H9 (cell line): Measurements from ENCODE around the gene MALRD1. TPM values are rescaled to one million over a fixed set of nuclear protein-coding genes. Genes with fewer than 3 reads are reported as not detected.

Source experiments
- DNase-seq: peaks from one replicate; pipeline ENCODE4 v3.0.0-alpha.2; 2017
- H2AFZ ChIP-seq: one replicate; pipeline ENCODE4 v1.6.1; 2013; ENCODE audit warnings: mild to moderate bottlenecking, low read length, control low read depth, moderate library complexity
- H2AK5ac ChIP-seq: 2 replicates; pipeline ENCODE4 v1.6.1; 2013; ENCODE audit warnings: low read length, control low read depth, mixed read lengths; ENCODE audit not compliant: insufficient read length
- H2BK120ac ChIP-seq: one replicate; pipeline ENCODE4 v1.6.1; 2013; ENCODE audit warnings: low read depth, mild to moderate bottlenecking, low read length, control low read depth, inconsistent platforms; ENCODE audit not compliant: poor library complexity, severe bottlenecking
- H2BK12ac ChIP-seq: 2 replicates; pipeline ENCODE4 v1.6.1; 2013; ENCODE audit warnings: low read length, control low read depth, mixed read lengths, low read depth; ENCODE audit not compliant: insufficient read length
- H2BK15ac ChIP-seq: 2 replicates; pipeline ENCODE4 v1.6.1; 2013; ENCODE audit warnings: low read depth, low read length, control low read depth
- H2BK20ac ChIP-seq: one replicate; pipeline ENCODE4 v1.6.1; 2013; ENCODE audit warnings: low read depth, mild to moderate bottlenecking, low read length, control low read depth, inconsistent platforms; ENCODE audit not compliant: poor library complexity, severe bottlenecking
- H2BK5ac ChIP-seq: 2 replicates; pipeline ENCODE4 v1.6.1; 2013; ENCODE audit warnings: low read length, control low read depth, mixed read lengths; ENCODE audit not compliant: insufficient read length
- H3K14ac ChIP-seq: 2 replicates; pipeline ENCODE4 v1.6.1; 2013; ENCODE audit warnings: low read length, control low read depth; ENCODE audit not compliant: insufficient read depth
- H3K18ac ChIP-seq: 2 replicates; pipeline ENCODE4 v1.6.1; 2013; ENCODE audit warnings: low read depth, mild to moderate bottlenecking, mixed read lengths, low read length, control low read depth; ENCODE audit not compliant: insufficient read length
- H3K23ac ChIP-seq: 2 replicates; pipeline ENCODE4 v1.6.1; 2013; ENCODE audit warnings: low read length, control low read depth, mixed read lengths, low read depth; ENCODE audit not compliant: insufficient read length
- H3K23me2 ChIP-seq: 2 replicates; pipeline ENCODE4 v1.6.1; 2013; ENCODE audit warnings: low read depth, mild to moderate bottlenecking, mixed read lengths, low read length, control low read depth; ENCODE audit not compliant: insufficient read length, poor library complexity, severe bottlenecking
- H3K27ac ChIP-seq: 2 replicates; pipeline ENCODE4 v1.5.1; 2013; ENCODE audit warnings: low read length, control low read depth, mixed read lengths, low read depth; ENCODE audit not compliant: insufficient read length
- H3K27me3 ChIP-seq: 2 replicates; pipeline ENCODE4 v1.6.1; 2013; ENCODE audit warnings: low read length, control low read depth, inconsistent platforms; ENCODE audit not compliant: insufficient read depth
- H3K4ac ChIP-seq: 2 replicates; pipeline ENCODE4 v1.6.1; 2013; ENCODE audit warnings: low read depth, mild to moderate bottlenecking, control low read depth, inconsistent platforms, low read length, moderate library complexity
- H3K4me1 ChIP-seq: 2 replicates; pipeline ENCODE4 v1.6.1; 2013; ENCODE audit warnings: low read length, control low read depth, inconsistent platforms; ENCODE audit not compliant: insufficient read depth
- H3K4me2 ChIP-seq: 2 replicates; pipeline ENCODE4 v1.6.1; 2013; ENCODE audit warnings: low read length, control low read depth, mixed read lengths; ENCODE audit not compliant: insufficient read length, insufficient read depth
- H3K56ac ChIP-seq: 2 replicates; pipeline ENCODE4 v1.6.1; 2013; ENCODE audit warnings: low read depth, mild to moderate bottlenecking, mixed read lengths, low read length, control low read depth; ENCODE audit not compliant: insufficient read length
- H3K79me1 ChIP-seq: 2 replicates; pipeline ENCODE4 v1.6.1; 2013; ENCODE audit warnings: low read depth, mild to moderate bottlenecking, moderate library complexity, low read length, control low read depth, inconsistent platforms; ENCODE audit not compliant: insufficient read depth, poor library complexity, severe bottlenecking
- H3K79me2 ChIP-seq: 2 replicates; pipeline ENCODE4 v1.6.1; 2013; ENCODE audit warnings: low read length, control low read depth, inconsistent platforms; ENCODE audit not compliant: insufficient read depth
- H3K9ac ChIP-seq: 2 replicates; pipeline ENCODE4 v1.6.1; 2013; ENCODE audit warnings: low read length, control low read depth, mixed read lengths; ENCODE audit not compliant: insufficient read length; ENCODE audit errors: extremely low read depth
- H3K9me3 ChIP-seq: one replicate; pipeline ENCODE4 v1.6.1; 2013; ENCODE audit warnings: low read depth, low read length, inconsistent platforms; ENCODE audit not compliant: control insufficient read depth
- H3T11ph ChIP-seq: one replicate; pipeline ENCODE4 v1.6.1; 2013; ENCODE audit warnings: mild to moderate bottlenecking, low read length, control low read depth, inconsistent platforms
- H4K20me1 ChIP-seq: one replicate; pipeline ENCODE4 v1.6.1; 2013; ENCODE audit not compliant: control insufficient read depth, insufficient read length, insufficient read depth
- H4K5ac ChIP-seq: 2 replicates; pipeline ENCODE4 v1.6.1; 2013; ENCODE audit warnings: low read depth, mild to moderate bottlenecking, mixed read lengths, low read length, control low read depth; ENCODE audit not compliant: insufficient read length
- H4K8ac ChIP-seq: replicated peaks from 2 replicates; pipeline ENCODE4 v1.6.1; 2013; ENCODE audit warnings: low read length, control low read depth, mixed read lengths, low read depth; ENCODE audit not compliant: insufficient read length
- H4K91ac ChIP-seq: 2 replicates; pipeline ENCODE4 v1.6.1; 2013; ENCODE audit warnings: low read depth, mild to moderate bottlenecking, moderate library complexity, mixed read lengths, low read length, control low read depth; ENCODE audit not compliant: insufficient read length
- H3K27ac Mint-ChIP-seq, 3 experiments: 2 replicates in 2 of 3; 3 replicates in 1 of 3; pipeline ENCODE4 v1.8.0; 2020 to 2021; ENCODE audit warnings: mixed read lengths in 3 of 3, mild to moderate bottlenecking in 1 of 3, moderate library complexity in 1 of 3
- H3K27me3 Mint-ChIP-seq: 2 replicates; pipeline ENCODE4 v1.8.0; 2021; ENCODE audit warnings: low read depth, mild to moderate bottlenecking, moderate library complexity, mixed read lengths
- H3K36me3 Mint-ChIP-seq, 3 experiments: 2 replicates in 2 of 3; 3 replicates in 1 of 3; pipeline ENCODE4 v1.8.0; 2020 to 2021; ENCODE audit warnings: low read depth in 3 of 3, mixed read lengths in 3 of 3; ENCODE audit not compliant: insufficient read depth in 1 of 3
- H3K4me1 Mint-ChIP-seq, 2 experiments: 2 replicates each; pipeline ENCODE4 v1.8.0; 2020; ENCODE audit warnings: mixed read lengths in 2 of 2
- H3K4me3 Mint-ChIP-seq, 2 experiments: 2 replicates in 1 of 2; 3 replicates in 1 of 2; pipeline ENCODE4 v1.8.0; 2020 to 2021; ENCODE audit warnings: mild to moderate bottlenecking in 2 of 2, mixed read lengths in 2 of 2, moderate library complexity in 1 of 2
- H3K9me3 Mint-ChIP-seq, 2 experiments: 2 replicates in 1 of 2; 3 replicates in 1 of 2; pipeline ENCODE4 v1.8.0; 2020; ENCODE audit warnings: mild to moderate bottlenecking in 2 of 2, mixed read lengths in 2 of 2, moderate library complexity in 1 of 2
- WGBS: extraction: QIAGEN DNeasy Blood & Tissue Kit; methylation state at CpG from one replicate; pipeline ENCODE4 v1.1.7; 2013; ENCODE audit warnings: missing lambda C conversion rate, low lambda C conversion rate, mixed read lengths; ENCODE audit not compliant: insufficient read length; ENCODE audit errors: extremely low coverage; 5-methylcytosine and 5-hydroxymethylcytosine counted together
- total RNA-seq: library from RNA; stranded (reverse); gene quantifications from 2 replicates; pipeline ENCODE4 v1.2.1, GENCODE V29; 2021
- TF ChIP-seq, protein P1 (sequence below): fragments of 200-600 bp; sonication (generic); conservative IDR thresholded peaks from 3 replicates; pipeline ENCODE4 v1.8.0; 2021; ENCODE audit warnings: antibody characterized with exemption, mild to moderate bottlenecking

MALRD1 gene
- total RNA-seq, 1 experiment from 2014 or later = 0.20 TPM

DNA sequence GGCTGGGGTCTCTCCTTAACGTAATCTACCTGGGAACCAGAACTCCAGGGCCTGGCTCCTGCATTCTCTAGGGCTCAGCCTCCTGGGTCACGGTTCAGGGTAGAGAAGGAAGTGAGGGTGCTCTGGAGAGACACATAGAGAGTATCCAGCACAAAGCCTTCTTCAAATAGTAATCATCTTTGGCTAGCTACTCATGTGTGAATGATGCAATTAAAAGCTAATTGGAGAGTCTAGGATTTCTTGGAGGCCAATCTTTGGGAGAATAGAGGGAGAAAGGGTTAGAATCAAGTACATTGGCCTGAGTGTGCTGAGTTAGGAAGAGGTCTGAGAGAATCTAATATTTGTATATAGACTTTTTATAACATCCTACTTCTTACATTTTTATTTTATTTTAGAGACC, 24.0 kb upstream of the MALRD1 start:
- no peaks in the 10 kb centered on the region for H3K4me1 ChIP-seq
- no peak overlapping the region for H3K56ac ChIP-seq

More for the DNA sequence above, 24.0 kb upstream of the MALRD1 start:
- Histone ChIP-seq H3K23ac (no peak overlapping the region), H2AFZ (no peak overlapping the region), H2BK120ac (no peak overlapping the region), H3K23me2 (no peaks in the 10 kb centered on the region), H3K14ac (no peak overlapping the region), H3K27me3 (no peaks in the 10 kb centered on the region), H2AK5ac (no peak overlapping the region), H2BK5ac (no peak overlapping the region), H3K79me2 (no peaks in the 10 kb centered on the region), H3K18ac (no peak overlapping the region), H3T11ph (no peak overlapping the region), H2BK12ac (no peak overlapping the region), H2BK20ac (no peak overlapping the region), H3K27ac (no peak overlapping the region), H2BK15ac (no peak overlapping the region), H4K91ac (no peak overlapping the region), H3K9me3 (no peaks in the 10 kb centered on the region), H3K4me2 (no peak overlapping the region), H3K9ac (no peak overlapping the region), H3K4ac (no peak overlapping the region), H4K20me1 (no peaks in the 10 kb centered on the region), H4K8ac (no peak overlapping the region), H3K79me1 (no peaks in the 10 kb centered on the region), H4K5ac (no peak overlapping the region)
- peaks cover 0 to 3% of the 10 kb centered on the region in 2 experiments; a peak in 2 of 5 replicates for H3K9me3 Mint-ChIP-seq
- H3K27me3 Mint-ChIP-seq = no peaks in the 10 kb centered on the region
- H3K4me3 Mint-ChIP-seq = no peak overlapping the region
- H3K36me3 Mint-ChIP-seq = no peaks in the 10 kb centered on the region; a peak in 1 of 7 replicates
- peaks cover 5 to 9% of the 10 kb centered on the region in 2 experiments for H3K4me1 Mint-ChIP-seq
- TF ChIP-seq, protein P1, sequence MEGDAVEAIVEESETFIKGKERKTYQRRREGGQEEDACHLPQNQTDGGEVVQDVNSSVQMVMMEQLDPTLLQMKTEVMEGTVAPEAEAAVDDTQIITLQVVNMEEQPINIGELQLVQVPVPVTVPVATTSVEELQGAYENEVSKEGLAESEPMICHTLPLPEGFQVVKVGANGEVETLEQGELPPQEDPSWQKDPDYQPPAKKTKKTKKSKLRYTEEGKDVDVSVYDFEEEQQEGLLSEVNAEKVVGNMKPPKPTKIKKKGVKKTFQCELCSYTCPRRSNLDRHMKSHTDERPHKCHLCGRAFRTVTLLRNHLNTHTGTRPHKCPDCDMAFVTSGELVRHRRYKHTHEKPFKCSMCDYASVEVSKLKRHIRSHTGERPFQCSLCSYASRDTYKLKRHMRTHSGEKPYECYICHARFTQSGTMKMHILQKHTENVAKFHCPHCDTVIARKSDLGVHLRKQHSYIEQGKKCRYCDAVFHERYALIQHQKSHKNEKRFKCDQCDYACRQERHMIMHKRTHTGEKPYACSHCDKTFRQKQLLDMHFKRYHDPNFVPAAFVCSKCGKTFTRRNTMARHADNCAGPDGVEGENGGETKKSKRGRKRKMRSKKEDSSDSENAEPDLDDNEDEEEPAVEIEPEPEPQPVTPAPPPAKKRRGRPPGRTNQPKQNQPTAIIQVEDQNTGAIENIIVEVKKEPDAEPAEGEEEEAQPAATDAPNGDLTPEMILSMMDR = no peak
- no CpG with 5 or more reads among the region's 2 CpGs for WGBS
- no peak for DNase-seq
- H3K27ac Mint-ChIP-seq = no peak overlapping the region
